BJ (cell line): Measurements from ENCODE around the gene TPM1. TPM values are rescaled to one million over a fixed set of nuclear protein-coding genes. Genes with fewer than 3 reads are reported as not detected.

Experiments used
- CTCF ChIA-PET: fragments of 350-600 bp; formaldehyde crosslinking; extraction: SDS; loops from one replicate; lab custom pipeline; 2021; ENCODE audit warnings: antibody characterized with exemption, inconsistent platforms; lab: Yijun Ruan, JAX
- POLR2A ChIA-PET: fragments of 300-600 bp; sonication (Branson Sonifier 250); formaldehyde crosslinking; extraction: SDS; loops from one replicate; lab custom pipeline; 2021; ENCODE audit warnings: antibody characterized with exemption; lab: Charles Lee
- DNase-seq: peaks from one replicate; pipeline ENCODE4 v3.0.0-alpha.2; 2011; ENCODE audit warnings: low read depth
- H3K27me3 ChIP-seq: 2 replicates; pipeline ENCODE4 v1.6.0; 2011; ENCODE audit warnings: low read length; ENCODE audit not compliant: control insufficient read depth, insufficient read depth
- H3K36me3 ChIP-seq: 2 replicates; pipeline ENCODE4 v1.5.1; 2011; ENCODE audit warnings: low read length; ENCODE audit not compliant: control insufficient read depth, insufficient read depth
- H3K4me3 ChIP-seq: 2 replicates; pipeline ENCODE4 v1.5.1; 2011; ENCODE audit warnings: low read depth, mild to moderate bottlenecking, control low read depth, low read length
- CTCF ChIP-seq: IDR thresholded peaks from 2 replicates; pipeline ENCODE4 v1.5.1; 2011; ENCODE audit warnings: low read depth, mild to moderate bottlenecking, control low read depth, inconsistent platforms, low read length, moderate library complexity; ENCODE audit not compliant: insufficient read depth
- polyA plus RNA-seq: library from polyadenylated mRNA; depleted of rRNA; stranded (reverse); fragments of >200 nt; gene quantifications from 2 replicates; pipeline ENCODE4 v1.2.3, GENCODE V29; 2011

Gene TPM1
- polyA plus RNA-seq, 1 experiment: 1,575 TPM

- no peak for DNase-seq
- Histone ChIP-seq H3K4me3 (no peak overlapping the region), H3K36me3 (peaks cover 35% of the 10 kb centered on the region), H3K27me3 (no peaks in the 10 kb centered on the region)
- ChIA-PET CTCF (interaction anchor here (0.7 to 2.3 kb wide), 4 partner anchors 16 to 36 kb away, joined by 3 to 8 read pairs (median 4); no protein-coding TSS in a partner anchor), POLR2A (no interaction called here)
- no peak for TF ChIP-seq CTCF
Observed at GRCh38 chr15:63065262-63066221, 23.0 kb downstream of the TPM1 start.

- Histone ChIP-seq H3K4me3 (no peak overlapping the region), H3K27me3 (no peaks in the 10 kb centered on the region), H3K36me3 (peaks cover 34% of the 10 kb centered on the region)
- ChIA-PET POLR2A (no interaction called here), CTCF (interaction anchor here (0.5 to 2.3 kb wide), 3 partner anchors 9 to 37 kb away, joined by 3 to 8 read pairs (median 3); no protein-coding TSS in a partner anchor)
- no peak for DNase-seq
- TF ChIP-seq CTCF: no peak
Observed at GRCh38 chr15:63066272-63066671, 23.7 kb downstream of the TPM1 start.

GRCh38 chr15:63067306-63067705 is 24.8 kb downstream of the TPM1 start:
- no peak for DNase-seq
- Histone ChIP-seq H3K36me3 (peaks cover 34% of the 10 kb centered on the region), H3K4me3 (no peak overlapping the region), H3K27me3 (no peaks in the 10 kb centered on the region)
- CTCF ChIA-PET: interaction anchor here (2.3 kb wide), 1 partner anchor 18 kb away, joined by 8 read pairs; no protein-coding TSS in a partner anchor
- no peak for TF ChIP-seq CTCF
- POLR2A ChIA-PET: no interaction called here

- no peaks in the 10 kb centered on the region for H3K27me3 ChIP-seq
- TF ChIP-seq CTCF: no peak
- DNase-seq: no peak
- ChIA-PET CTCF (interaction anchor here (1.2 kb wide), 1 partner anchor 20 kb away, joined by 3 read pairs; no protein-coding TSS in a partner anchor), POLR2A (no interaction called here)
- H3K4me3 ChIP-seq: no peak overlapping the region
- peaks cover 30% of the 10 kb centered on the region for H3K36me3 ChIP-seq
Observed at GRCh38 chr15:63067976-63068743, 25.6 kb downstream of the TPM1 start.
